ENCODE measurements around the gene LIN7A.

The LIN7A gene

GRCh38 chr12:80761838-80762237, 175.9 kb downstream of the LIN7A start:
- H4K20me1 ChIP-seq (ENCODE audit: insufficient read depth, low read length, poor library complexity, severe bottlenecking), result no peaks in the 10 kb centered on the region
- no peaks in the 10 kb centered on the region for H3K27me3 ChIP-seq (ENCODE audit: insufficient read depth, low read length, poor library complexity, severe bottlenecking)
- H3K36me3 ChIP-seq (ENCODE audit: insufficient read depth, low read length), result no peaks in the 10 kb centered on the region
- no peaks in the 10 kb centered on the region for H3K9me3 ChIP-seq (ENCODE audit: insufficient read depth, low read depth, low read length)
- H3K79me2 ChIP-seq (ENCODE audit: insufficient read depth, low read length), result no peaks in the 10 kb centered on the region
- H3K4me2 ChIP-seq (ENCODE audit: low read depth, low read length, poor library complexity, severe bottlenecking), result no peak overlapping the region
- H3K9ac ChIP-seq (ENCODE audit: low read depth, low read length, poor library complexity, severe bottlenecking), result no peak overlapping the region
- no peak overlapping the region for H2AFZ ChIP-seq (ENCODE audit: low read length)
- TF ChIP-seq CTCF (conservative IDR thresholded peaks at IDR 0.05; ENCODE audit: low read length), result no peak
- H3F3A ChIP-seq (ENCODE audit: low read depth), result no peaks in the 10 kb centered on the region
- no peak overlapping the region for H3K4me3 ChIP-seq (ENCODE audit: low read length, poor library complexity, severe bottlenecking)
- H3K9me2 ChIP-seq (replicated peaks; ENCODE audit: low read depth, low read length), result no peaks in the 10 kb centered on the region
- H3K4me1 ChIP-seq (ENCODE audit: insufficient read depth, low read length, poor library complexity, severe bottlenecking), result no peaks in the 10 kb centered on the region

GRCh38 chr12:80756875-80757274, 180.9 kb downstream of the LIN7A start:
- H3K27me3 ChIP-seq (ENCODE audit: insufficient read depth, low read length, poor library complexity, severe bottlenecking), result no peaks in the 10 kb centered on the region
- no peak overlapping the region for H2AFZ ChIP-seq (ENCODE audit: low read length)
- H3F3A ChIP-seq (ENCODE audit: low read depth), result no peaks in the 10 kb centered on the region

GRCh38 chr12:80754274-80754673, 183.5 kb downstream of the LIN7A start:
- Histone ChIP-seq H3K4me2 (ENCODE audit: low read depth, low read length, poor library complexity, severe bottlenecking) (no peak overlapping the region), H2AFZ (ENCODE audit: low read length) (no peak overlapping the region), H3K27me3 (ENCODE audit: insufficient read depth, low read length, poor library complexity, severe bottlenecking) (no peaks in the 10 kb centered on the region), H3K9ac (ENCODE audit: low read depth, low read length, poor library complexity, severe bottlenecking) (no peak overlapping the region), H4K20me1 (ENCODE audit: insufficient read depth, low read length, poor library complexity, severe bottlenecking) (no peaks in the 10 kb centered on the region), H3F3A (ENCODE audit: low read depth) (no peaks in the 10 kb centered on the region), H3K36me3 (ENCODE audit: insufficient read depth, low read length) (no peaks in the 10 kb centered on the region), H3K9me3 (ENCODE audit: insufficient read depth, low read depth, low read length) (no peaks in the 10 kb centered on the region), H3K79me2 (ENCODE audit: insufficient read depth, low read length) (no peaks in the 10 kb centered on the region), H3K9me2 (replicated peaks; ENCODE audit: low read depth, low read length) (no peaks in the 10 kb centered on the region), H3K4me3 (ENCODE audit: low read length, poor library complexity, severe bottlenecking) (no peak overlapping the region), H3K4me1 (ENCODE audit: insufficient read depth, low read length, poor library complexity, severe bottlenecking) (no peaks in the 10 kb centered on the region)
- TF ChIP-seq EZH2phosphoT487 (IDR thresholded peaks at IDR 0.05; ENCODE audit: borderline replicate concordance), result no peak
- no peak for TF ChIP-seq CTCF (conservative IDR thresholded peaks at IDR 0.05; ENCODE audit: low read length)

More at GRCh38 chr12:80756875-80757274, 180.9 kb downstream of the LIN7A start:
- H3K4me3 ChIP-seq (ENCODE audit: low read length, poor library complexity, severe bottlenecking), result no peak overlapping the region
- no peaks in the 10 kb centered on the region for H3K4me1 ChIP-seq (ENCODE audit: insufficient read depth, low read length, poor library complexity, severe bottlenecking)
- H3K4me2 ChIP-seq (ENCODE audit: low read depth, low read length, poor library complexity, severe bottlenecking), result no peak overlapping the region
- no peak overlapping the region for H3K9ac ChIP-seq (ENCODE audit: low read depth, low read length, poor library complexity, severe bottlenecking)
- H3K36me3 ChIP-seq (ENCODE audit: insufficient read depth, low read length), result no peaks in the 10 kb centered on the region
- H4K20me1 ChIP-seq (ENCODE audit: insufficient read depth, low read length, poor library complexity, severe bottlenecking), result no peaks in the 10 kb centered on the region
- H3K9me2 ChIP-seq (replicated peaks; ENCODE audit: low read depth, low read length), result no peaks in the 10 kb centered on the region
- TF ChIP-seq EZH2phosphoT487 (IDR thresholded peaks at IDR 0.05; ENCODE audit: borderline replicate concordance), result no peak
- TF ChIP-seq CTCF (conservative IDR thresholded peaks at IDR 0.05; ENCODE audit: low read length), result no peak
- H3K79me2 ChIP-seq (ENCODE audit: insufficient read depth, low read length), result no peaks in the 10 kb centered on the region
- no peaks in the 10 kb centered on the region for H3K9me3 ChIP-seq (ENCODE audit: insufficient read depth, low read depth, low read length)
